Liver (tissue), 2 donors: ENCODE data around the gene GPR107.

Experiments
- EGR1 ChIP-seq, 2 donors: IDR thresholded peaks; 2 replicates each; pipeline ENCODE4 v1.6.1; 2016 to 2018; ENCODE audit warnings: antibody characterized with exemption in 2 of 2, low read depth in 2 of 2
- JUND ChIP-seq, 2 donors: IDR thresholded peaks; 2 replicates each; pipeline ENCODE4 v1.6.1; 2016; ENCODE audit warnings: antibody characterized with exemption in 2 of 2
- NR2F2 ChIP-seq: IDR thresholded peaks from 2 replicates; pipeline ENCODE4 v1.6.1; 2016; ENCODE audit warnings: antibody characterized with exemption
- REST ChIP-seq: IDR thresholded peaks from 2 replicates; pipeline ENCODE4 v1.6.1; 2016; ENCODE audit warnings: antibody characterized with exemption, mild to moderate bottlenecking
- SP1 ChIP-seq: IDR thresholded peaks from 2 replicates; pipeline ENCODE4 v1.6.1; 2018; ENCODE audit warnings: antibody characterized with exemption, mild to moderate bottlenecking
- donor health status: healthy.

GRCh38 chr9:130150779-130151382 is 97.2 kb downstream of the GPR107 start:
- TF ChIP-seq REST (no peak), EGR1 (IDR thresholded peaks at IDR 0.05; ENCODE audit: low read depth in 2 of 2) (no peak), JUND (IDR thresholded peaks at IDR 0.05) (no peak), SP1 (no peak), NR2F2 (no peak)
